GM11168 (cell line): ENCODE data around the gene LUC7L3.
"Not testable (repeated sequence)": the region's sequence is repeated elsewhere in the genome, so short reads cannot be mapped to it uniquely, and the experiment has no call there.

Experiments used
- in situ Hi-C: fragments of 300-500 bp; cut with MboI; formaldehyde crosslinking; loops from one replicate; pipeline ENCODE4 v1.12.0; 2022; ENCODE audit warnings: low sequenced_read_pairs; ENCODE audit not compliant: unreplicated experiment

LUC7L3 gene

DNA sequence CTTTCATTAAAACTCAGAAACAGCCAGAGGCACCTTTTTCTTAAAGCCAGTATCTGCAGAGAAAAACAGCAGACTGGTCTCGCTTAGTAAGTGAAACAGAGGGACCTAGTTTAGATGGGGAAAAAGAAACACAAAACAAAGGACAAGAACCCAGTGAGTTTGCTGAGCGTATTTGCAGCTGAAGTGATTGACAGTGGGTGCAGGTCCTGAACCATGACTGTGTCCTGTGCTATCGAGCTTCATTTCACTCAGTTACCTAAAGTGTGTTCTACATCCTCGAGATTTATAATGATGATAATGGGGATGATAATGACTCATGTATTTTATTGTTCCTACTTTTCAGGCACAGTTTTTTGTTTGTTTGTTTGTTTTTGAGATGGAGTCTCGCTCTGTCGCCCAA, 84.3 kb downstream of the LUC7L3 start:
- in situ Hi-C loops: no loop called here

GRCh38 chr17:50804749-50805475, 85.5 kb downstream of the LUC7L3 start:
- in situ Hi-C loops: not testable (repeated sequence)

GRCh38 chr17:50805486-50805885, 86.1 kb downstream of the LUC7L3 start:
- in situ Hi-C loops: no loop called here
